Central memory CD4-positive, alpha-beta T cell (primary cell): Measurements from ENCODE around the gene RPL39L.
A peak's percentile ranks its signal among the peaks of the same experiment; 100 is the strongest.
"Not testable (repeated sequence)": the region's sequence is repeated elsewhere in the genome, so short reads cannot be mapped to it uniquely, and the experiment has no call there.

Experiments
- DNase-seq: peaks from one replicate; pipeline ENCODE4 v3.0.0; 2022

The RPL39L gene

GRCh38 chr3:187136936-187137335 lies 2.4 kb downstream of the RPL39L start:
- DNase-seq, result no peak

GRCh38 chr3:187136337-187136736 lies 3.0 kb downstream of the RPL39L start:
- no peak for DNase-seq

- not testable (repeated sequence) for DNase-seq
Measured at GRCh38 chr3:187135172-187135690, 4.1 kb downstream of the RPL39L start.

GRCh38 chr3:187133181-187133580 lies 6.1 kb downstream of the RPL39L start:
- DNase-seq, result not testable (repeated sequence)

- no peak for DNase-seq
Measured at GRCh38 chr3:187132666-187133065, 6.6 kb downstream of the RPL39L start.

- no peak for DNase-seq
Measured at GRCh38 chr3:187131981-187132380, 7.3 kb downstream of the RPL39L start.

GRCh38 chr3:187130346-187131066 lies 8.8 kb downstream of the RPL39L start:
- peak; percentile 83 for DNase-seq

GRCh38 chr3:187125319-187126031 lies 13.8 kb downstream of the RPL39L start:
- DNase-seq, result no peak

GRCh38 chr3:187122261-187122660 lies 17.0 kb downstream of the RPL39L start:
- no peak for DNase-seq

GRCh38 chr3:187120326-187120725 lies 19.0 kb downstream of the RPL39L start:
- no peak for DNase-seq

GRCh38 chr3:187114511-187114910 lies 24.8 kb downstream of the RPL39L start:
- DNase-seq, result no peak

GRCh38 chr3:187112934-187113793 lies 26.1 kb downstream of the RPL39L start:
- peak; percentile 36 for DNase-seq

- no peak for DNase-seq
Measured at GRCh38 chr3:187110156-187110555, 29.1 kb downstream of the RPL39L start.

- no peak for DNase-seq
Measured at GRCh38 chr3:187107989-187108388, 31.3 kb downstream of the RPL39L start.

- no peak for DNase-seq
Measured at GRCh38 chr3:187105700-187106099, 33.6 kb downstream of the RPL39L start.

GRCh38 chr3:187104933-187105332 lies 34.4 kb downstream of the RPL39L start:
- no peak for DNase-seq

- no peak for DNase-seq
Measured at GRCh38 chr3:187104342-187104741, 35.0 kb downstream of the RPL39L start.

- DNase-seq, result no peak
Measured at GRCh38 chr3:187103251-187103650, 36.0 kb downstream of the RPL39L start.

- DNase-seq, result no peak
Measured at GRCh38 chr3:187102073-187102634, 37.1 kb downstream of the RPL39L start.

- peak; percentile 37 for DNase-seq
Measured at GRCh38 chr3:187101184-187102072, 37.9 kb downstream of the RPL39L start.

GRCh38 chr3:187098923-187099512 lies 40.3 kb downstream of the RPL39L start:
- no peak for DNase-seq
